Gastrocnemius medialis (tissue), 4 donors: ENCODE results near the gene KDM4C. TPM values are rescaled to one million over a fixed set of nuclear protein-coding genes. Genes with fewer than 3 reads are reported as not detected.

ENCODE experiments used
- ATAC-seq, 2 donors: fragments of 150-250 bp; one replicate each; pipeline ENCODE4 v1.9.1; 2016
- DNase-seq, 2 donors: peaks; one replicate each; pipeline ENCODE4 v3.0.0-alpha.2; 2019
- H3K27ac ChIP-seq, 4 donors: fragments of 200-600 bp; sonication (generic); 1 replicate in 1 of 4; 2 replicates in 3 of 4; pipeline ENCODE4 v1.5.1; 2016 to 2018; ENCODE audit warnings: mild to moderate bottlenecking in 2 of 4, moderate library complexity in 1 of 4
- H3K27me3 ChIP-seq, 3 donors: fragments of 200-600 bp; sonication (generic) in 2 of 3; 1 replicate in 1 of 3; 2 replicates in 2 of 3; pipeline versions ENCODE4 v1.5.1 to v1.6.0; 2016 to 2019; ENCODE audit warnings: mild to moderate bottlenecking in 1 of 3, moderate library complexity in 1 of 3
- H3K36me3 ChIP-seq, 2 donors: fragments of 200-600 bp; sonication (generic) in 1 of 2; one replicate each; pipeline ENCODE4 v1.5.1; 2017 to 2018
- H3K4me1 ChIP-seq, 2 donors: fragments of 200-600 bp; sonication (generic) in 1 of 2; one replicate each; pipeline ENCODE4 v1.5.1; 2016 to 2017; ENCODE audit warnings: mild to moderate bottlenecking in 2 of 2
- H3K4me3 ChIP-seq, 4 donors: fragments of 200-600 bp; sonication (generic) in 3 of 4; 1 replicate in 1 of 4; 2 replicates in 3 of 4; pipeline ENCODE4 v1.5.1; 2016 to 2019; ENCODE audit warnings: mild to moderate bottlenecking in 2 of 4
- H3K9me3 ChIP-seq, 3 donors: fragments of 200-600 bp; sonication (generic) in 2 of 3; 1 replicate in 1 of 3; 2 replicates in 2 of 3; pipeline ENCODE4 v1.5.1; 2016 to 2019
- POLR2A ChIP-seq, 2 donors: fragments of 450-650 bp; IDR thresholded peaks; one replicate each; pipeline ENCODE4 v1.6.1; 2017; ENCODE audit warnings: antibody characterized with exemption in 2 of 2, mild to moderate bottlenecking in 2 of 2, moderate library complexity in 2 of 2
- in situ Hi-C, 4 donors: fragments of 200-750 bp; cut with MboI; loops; one replicate each; pipeline versions ENCODE4 v1.15.0 to v1.8.0; 2017; ENCODE audit warnings: low sequenced_read_pairs in 4 of 4
- intact Hi-C: fragments of 100-400 bp; cut with DNase I; formaldehyde crosslinking; loops from one replicate; pipeline ENCODE4 v1.15.1; 2023; ENCODE audit warnings: low total_unique reads
- total RNA-seq, 4 donors: library from RNA; depleted of rRNA; stranded (reverse); fragments of >200 nt; gene quantifications; one replicate each; pipeline versions ENCODE4 v1.1.0 to v1.2.3, GENCODE V29; 2016
- TF ChIP-seq, protein P1 (sequence below), 5 experiments: fragments of 450-650 bp in 3 of 5; fragments of 200-600 bp in 2 of 5; sonication (generic) in 2 of 5; IDR thresholded peaks in 4 of 5; conservative IDR thresholded peaks in 1 of 5; 1 replicate in 4 of 5; 2 replicates in 1 of 5; pipeline ENCODE4 v1.5.1; 2016 to 2019; ENCODE audit warnings: antibody characterized with exemption in 5 of 5, mild to moderate bottlenecking in 3 of 5, moderate library complexity in 3 of 5

The KDM4C gene
- total RNA-seq, 4 donors from 2014 or later, result 7.7 to 23.3 (median 10.0) TPM

DNA sequence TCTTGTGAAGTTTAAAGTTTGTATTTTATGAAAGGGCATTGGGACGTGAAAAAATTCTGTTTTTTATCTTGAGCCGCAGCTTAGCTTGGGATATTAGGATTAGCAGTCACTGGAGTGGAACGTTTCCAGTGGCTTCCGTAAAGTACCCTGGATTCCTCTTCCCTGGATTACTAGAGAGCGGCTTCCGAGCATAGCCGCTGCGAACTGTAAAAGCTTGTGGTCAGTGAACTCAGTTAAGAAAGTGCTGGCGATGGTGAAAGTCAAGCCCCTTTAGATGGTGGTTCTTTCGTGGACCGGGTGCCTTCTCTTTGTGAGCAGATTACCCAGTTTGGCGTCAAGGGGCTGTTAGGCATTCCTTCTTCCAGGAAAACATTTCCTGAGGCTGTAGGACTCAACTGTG, 168.1 kb downstream of the KDM4C start:
- TF ChIP-seq POLR2A (IDR thresholded peaks at IDR 0.05), result no peak
- TF ChIP-seq, protein P1, sequence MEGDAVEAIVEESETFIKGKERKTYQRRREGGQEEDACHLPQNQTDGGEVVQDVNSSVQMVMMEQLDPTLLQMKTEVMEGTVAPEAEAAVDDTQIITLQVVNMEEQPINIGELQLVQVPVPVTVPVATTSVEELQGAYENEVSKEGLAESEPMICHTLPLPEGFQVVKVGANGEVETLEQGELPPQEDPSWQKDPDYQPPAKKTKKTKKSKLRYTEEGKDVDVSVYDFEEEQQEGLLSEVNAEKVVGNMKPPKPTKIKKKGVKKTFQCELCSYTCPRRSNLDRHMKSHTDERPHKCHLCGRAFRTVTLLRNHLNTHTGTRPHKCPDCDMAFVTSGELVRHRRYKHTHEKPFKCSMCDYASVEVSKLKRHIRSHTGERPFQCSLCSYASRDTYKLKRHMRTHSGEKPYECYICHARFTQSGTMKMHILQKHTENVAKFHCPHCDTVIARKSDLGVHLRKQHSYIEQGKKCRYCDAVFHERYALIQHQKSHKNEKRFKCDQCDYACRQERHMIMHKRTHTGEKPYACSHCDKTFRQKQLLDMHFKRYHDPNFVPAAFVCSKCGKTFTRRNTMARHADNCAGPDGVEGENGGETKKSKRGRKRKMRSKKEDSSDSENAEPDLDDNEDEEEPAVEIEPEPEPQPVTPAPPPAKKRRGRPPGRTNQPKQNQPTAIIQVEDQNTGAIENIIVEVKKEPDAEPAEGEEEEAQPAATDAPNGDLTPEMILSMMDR (IDR thresholded peaks at IDR 0.05 in 4 of 5, conservative IDR thresholded peaks at IDR 0.05 in 1 of 5), result no peak
- ATAC-seq, result no peak
- no peaks in the 10 kb centered on the region for H3K9me3 ChIP-seq
- no peaks in the 10 kb centered on the region for H3K27me3 ChIP-seq
- in situ Hi-C loops (no loop called here), intact Hi-C loops (no loop called here)
- no peak overlapping the region for H3K27ac ChIP-seq
- H3K36me3 ChIP-seq, result no peaks in the 10 kb centered on the region
- H3K4me3 ChIP-seq, result no peak overlapping the region
- H3K4me1 ChIP-seq, result peaks cover 6 to 8% of the 10 kb centered on the region in 2 donors
- DNase-seq, result no peak

- no peak for DNase-seq
- Histone ChIP-seq H3K36me3 (no peaks in the 10 kb centered on the region), H3K27ac (no peak overlapping the region), H3K4me1 (peaks cover 6 to 8% of the 10 kb centered on the region in 2 donors), H3K4me3 (no peak overlapping the region), H3K27me3 (no peaks in the 10 kb centered on the region), H3K9me3 (no peaks in the 10 kb centered on the region)
- TF ChIP-seq, protein P1 (IDR thresholded peaks at IDR 0.05 in 4 of 5, conservative IDR thresholded peaks at IDR 0.05 in 1 of 5), result no peak
- no peak for TF ChIP-seq POLR2A (IDR thresholded peaks at IDR 0.05)
- in situ Hi-C loops, result no loop called here
- ATAC-seq, result no peak
- intact Hi-C loops, result no loop called here
These were observed 168.7 kb downstream of the KDM4C start for GRCh38 chr9:6926436-6926835.

DNA sequence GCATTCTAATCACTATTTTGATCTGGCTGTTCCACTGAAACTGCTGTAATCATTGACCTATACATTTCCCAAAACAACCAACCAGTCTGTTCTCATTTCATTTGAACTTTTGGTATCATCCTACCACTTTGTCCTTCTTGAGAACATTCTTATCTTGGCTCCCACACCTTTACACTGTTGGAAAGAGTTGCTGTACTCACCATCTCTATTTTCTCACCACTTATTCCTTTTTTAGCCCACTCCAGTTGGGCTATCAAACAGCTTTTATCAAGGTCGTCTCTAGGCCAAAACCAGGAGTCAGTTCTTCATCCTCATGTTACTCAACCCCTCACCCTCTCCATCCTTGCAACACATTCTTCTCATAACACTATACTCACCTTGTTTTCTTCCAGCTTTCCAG, 170.1 kb downstream of the KDM4C start:
- DNase-seq (no peak), ATAC-seq (no peak)
- intact Hi-C loops (no loop called here), in situ Hi-C loops (no loop called here)
- H3K9me3 ChIP-seq, result no peaks in the 10 kb centered on the region
- H3K27ac ChIP-seq, result no peak overlapping the region
- no peaks in the 10 kb centered on the region for H3K36me3 ChIP-seq
- no peak overlapping the region for H3K4me3 ChIP-seq
- peaks cover 6 to 8% of the 10 kb centered on the region in 2 donors for H3K4me1 ChIP-seq
- no peak for TF ChIP-seq POLR2A (IDR thresholded peaks at IDR 0.05)
- TF ChIP-seq, protein P1 (IDR thresholded peaks at IDR 0.05 in 4 of 5, conservative IDR thresholded peaks at IDR 0.05 in 1 of 5), result no peak
- no peaks in the 10 kb centered on the region for H3K27me3 ChIP-seq

DNA sequence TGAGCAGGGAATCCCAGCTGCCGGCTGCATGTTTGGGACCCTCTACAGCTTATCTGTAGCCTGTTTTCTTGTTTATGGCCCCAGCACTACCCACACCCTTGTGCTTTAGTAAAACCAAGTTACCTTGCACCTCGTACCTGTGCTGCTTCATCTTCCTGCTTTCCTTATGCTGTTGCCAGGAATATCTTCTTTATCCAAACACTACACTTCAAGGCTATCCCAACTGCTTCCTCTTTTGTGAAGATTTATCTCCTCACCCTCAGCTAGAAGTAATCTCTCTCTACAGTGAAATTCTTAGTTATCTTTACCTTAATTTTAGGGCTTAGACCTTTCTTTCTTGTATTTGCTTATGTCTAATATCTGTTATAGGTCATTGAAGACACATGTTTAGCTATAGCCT, 171.1 kb downstream of the KDM4C start:
- DNase-seq (no peak), ATAC-seq (no peak)
- in situ Hi-C loops, result no loop called here
- TF ChIP-seq, protein P1 (IDR thresholded peaks at IDR 0.05 in 4 of 5, conservative IDR thresholded peaks at IDR 0.05 in 1 of 5), result no peak
- TF ChIP-seq POLR2A (IDR thresholded peaks at IDR 0.05), result no peak
- Histone ChIP-seq H3K9me3 (no peaks in the 10 kb centered on the region), H3K36me3 (no peaks in the 10 kb centered on the region), H3K27me3 (no peaks in the 10 kb centered on the region), H3K4me3 (no peak overlapping the region), H3K4me1 (peaks cover 6 to 8% of the 10 kb centered on the region in 2 donors), H3K27ac (no peak overlapping the region)
- intact Hi-C loops, result no loop called here
